IPS DF 6.9 (cell line): Measurements from ENCODE around the gene ZNF217.
"Not testable (repeated sequence)": the region's sequence is repeated elsewhere in the genome, so short reads cannot be mapped to it uniquely, and the experiment has no call there.

Experiments
- DNase-seq: peaks from one replicate; pipeline ENCODE4 v3.0.0-alpha.2; 2013; ENCODE audit warnings: low read depth, low spot score
- H3K27ac ChIP-seq: one replicate; pipeline ENCODE4 v1.5.1; 2013; ENCODE audit warnings: low read length, control low read depth
- H3K27me3 ChIP-seq: 2 replicates; pipeline ENCODE4 v1.6.1; 2013; ENCODE audit warnings: mild to moderate bottlenecking, low read length; ENCODE audit not compliant: control insufficient read depth, insufficient read depth
- H3K36me3 ChIP-seq: 2 replicates; pipeline ENCODE4 v1.6.1; 2013; ENCODE audit warnings: low read length; ENCODE audit not compliant: control insufficient read depth, insufficient read depth
- H3K4me1 ChIP-seq: 2 replicates; pipeline ENCODE4 v1.6.1; 2013; ENCODE audit warnings: low read length; ENCODE audit not compliant: control insufficient read depth, insufficient read depth
- H3K4me3 ChIP-seq: 2 replicates; pipeline ENCODE4 v1.5.1; 2013; ENCODE audit warnings: mild to moderate bottlenecking, low read length
- H3K9me3 ChIP-seq: 2 replicates; pipeline ENCODE4 v1.6.1; 2013; ENCODE audit warnings: low read length, inconsistent platforms; ENCODE audit not compliant: control insufficient read depth, insufficient read depth
- WGBS: extraction: QIAGEN DNeasy Blood & Tissue Kit; methylation state at CpG from one replicate; pipeline ENCODE4 v1.1.7; 2013; ENCODE audit warnings: mixed read lengths, missing lambda C conversion rate; ENCODE audit not compliant: insufficient read length, insufficient coverage; 5-methylcytosine and 5-hydroxymethylcytosine counted together

The ZNF217 gene

GRCh38 chr20:53590122-53590521 lies 3.5 kb downstream of the ZNF217 start:
- not testable (repeated sequence) for H3K4me1 ChIP-seq, H3K27ac ChIP-seq

DNA sequence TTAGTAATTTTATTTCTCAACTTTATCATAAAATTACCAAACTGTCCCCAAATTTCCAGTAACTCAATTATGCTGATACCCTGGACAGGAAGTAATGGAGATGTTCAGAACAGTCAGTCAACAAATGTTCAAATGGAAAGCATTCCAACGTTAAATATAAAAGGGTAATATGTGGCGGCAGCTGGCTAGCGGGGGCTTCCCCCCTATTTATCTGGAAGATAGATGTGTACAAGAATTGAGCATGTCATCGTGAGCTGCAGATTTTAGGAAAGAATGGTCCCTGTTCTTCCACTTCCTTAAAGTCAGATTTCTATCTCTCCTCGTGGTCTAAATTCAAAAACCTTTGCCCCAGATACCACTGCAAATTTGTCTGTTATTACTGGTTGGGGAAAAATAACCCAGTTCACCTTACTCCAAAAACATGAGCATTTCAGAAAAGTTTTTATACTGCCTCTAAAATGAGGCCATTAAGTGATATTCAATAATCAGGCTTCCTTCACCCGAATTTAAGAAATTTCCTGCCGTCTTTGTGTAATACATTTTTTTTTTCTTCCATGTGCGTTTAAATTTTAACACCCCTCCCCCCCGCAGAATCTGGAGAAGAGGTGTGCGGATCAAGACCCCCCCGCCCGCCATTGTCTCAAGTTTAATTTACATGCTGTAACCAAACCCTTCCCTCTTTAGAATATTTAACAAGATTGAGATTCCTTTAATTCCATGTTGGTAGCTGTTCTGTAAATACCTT lies 4.1 kb downstream of the ZNF217 start:
- not testable (repeated sequence) for H3K36me3 ChIP-seq, H3K4me1 ChIP-seq, H3K4me3 ChIP-seq, H3K27ac ChIP-seq, DNase-seq, H3K9me3 ChIP-seq, H3K27me3 ChIP-seq
- WGBS, result no CpG with 5 or more reads among the region's 12 CpGs

More at GRCh38 chr20:53590122-53590521, 3.5 kb downstream of the ZNF217 start:
- H3K27me3 ChIP-seq, H3K9me3 ChIP-seq, H3K4me3 ChIP-seq, H3K36me3 ChIP-seq, DNase-seq: not testable (repeated sequence)
- no CpG with 5 or more reads among the region's 2 CpGs for WGBS

DNA sequence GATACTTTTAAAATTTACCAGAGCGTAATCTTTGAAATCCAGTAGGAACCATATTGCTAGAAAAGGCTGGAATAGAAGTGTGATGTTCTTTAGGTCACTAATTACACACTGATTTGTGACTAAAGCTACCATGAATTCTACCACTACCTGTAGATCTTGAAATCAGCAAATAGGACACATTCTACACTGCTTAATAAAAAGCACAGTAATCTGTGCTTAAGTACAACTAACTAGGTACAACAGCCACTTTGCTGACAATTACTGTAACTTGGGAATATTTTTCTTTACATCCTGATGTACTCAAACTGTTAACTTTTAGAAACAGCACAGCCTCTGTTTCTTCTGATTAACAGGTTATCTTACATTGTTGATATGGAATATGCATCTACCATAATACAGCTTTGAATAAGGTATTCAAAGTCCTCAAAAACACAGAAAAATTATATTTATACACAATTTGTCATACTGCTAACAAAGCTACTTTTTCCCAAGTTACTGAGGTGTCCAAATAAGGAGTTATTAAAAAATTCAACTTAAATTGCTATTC lies 6.4 kb downstream of the ZNF217 start:
- not testable (repeated sequence) for H3K4me1 ChIP-seq, H3K27ac ChIP-seq
- no CpG with 5 or more reads among the region's 1 CpG for WGBS

DNA sequence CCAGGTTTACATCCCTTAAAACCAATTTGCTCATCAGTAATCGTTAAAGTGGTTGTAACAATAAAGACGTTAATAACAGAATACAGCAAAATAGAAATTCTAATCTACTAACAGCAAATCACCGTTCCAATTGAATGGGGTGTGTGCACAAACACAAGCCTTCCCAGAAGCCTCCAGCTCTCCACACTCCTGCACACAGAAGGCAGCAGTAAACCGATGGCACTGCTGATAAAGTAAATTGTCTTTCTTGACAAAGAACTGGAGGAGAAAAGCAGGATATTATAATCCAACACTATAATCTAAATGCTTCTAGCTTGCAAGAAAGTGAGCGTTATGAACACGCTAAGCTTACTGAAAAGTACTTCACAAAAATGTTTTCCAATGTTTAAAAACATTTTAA lies 7.0 kb downstream of the ZNF217 start:
- H3K36me3 ChIP-seq, result peaks cover 13% of the 10 kb centered on the region
- no peak for DNase-seq
- WGBS, result no CpG with 5 or more reads among the region's 6 CpGs
- H3K4me1 ChIP-seq, result 0 out of 2 replicates have a peak, but pooled peaks cover 1% of the 10 kb centered on the region
- no peaks in the 10 kb centered on the region for H3K27me3 ChIP-seq
- no peaks in the 10 kb centered on the region for H3K9me3 ChIP-seq
- H3K4me3 ChIP-seq, result no peak overlapping the region
- no peak overlapping the region for H3K27ac ChIP-seq

More for the DNA sequence above, 6.4 kb downstream of the ZNF217 start:
- not testable (repeated sequence) for H3K9me3 ChIP-seq, DNase-seq, H3K27me3 ChIP-seq, H3K4me3 ChIP-seq, H3K36me3 ChIP-seq

DNA sequence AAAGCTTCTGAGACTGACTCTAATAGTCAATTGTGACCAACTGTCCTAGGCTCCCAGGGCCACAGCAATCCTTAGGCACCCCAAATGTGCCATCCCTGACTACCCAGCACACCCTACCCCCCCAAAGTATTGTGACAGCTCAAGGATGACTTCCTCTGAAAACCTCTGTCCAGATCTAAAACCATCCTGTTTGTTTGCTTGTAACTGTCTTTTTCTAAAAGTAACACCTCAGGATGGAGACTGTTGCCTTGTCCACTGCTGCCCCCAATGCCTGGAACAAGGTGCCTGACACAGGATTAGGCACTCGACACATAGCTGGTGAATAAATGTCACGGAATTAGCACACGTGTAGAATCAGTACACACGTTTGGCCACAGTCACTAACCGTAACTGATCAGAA lies 7.7 kb downstream of the ZNF217 start:
- not testable (repeated sequence) for H3K4me3 ChIP-seq, H3K27me3 ChIP-seq, H3K4me1 ChIP-seq, DNase-seq, H3K9me3 ChIP-seq, H3K27ac ChIP-seq
- peaks cover 17% of the 10 kb centered on the region for H3K36me3 ChIP-seq
- WGBS, result no CpG with 5 or more reads among the region's 5 CpGs

GRCh38 chr20:53585004-53585569 lies 8.6 kb downstream of the ZNF217 start:
- not testable (repeated sequence) for H3K27ac ChIP-seq, DNase-seq, H3K9me3 ChIP-seq, H3K27me3 ChIP-seq, H3K4me1 ChIP-seq, H3K4me3 ChIP-seq
- peaks cover 22% of the 10 kb centered on the region for H3K36me3 ChIP-seq
- no CpG with 5 or more reads among the region's 6 CpGs for WGBS

- not testable (repeated sequence) for H3K27ac ChIP-seq, H3K4me1 ChIP-seq, H3K4me3 ChIP-seq, DNase-seq, H3K27me3 ChIP-seq, H3K9me3 ChIP-seq
- peaks cover 25% of the 10 kb centered on the region for H3K36me3 ChIP-seq
- WGBS, result no CpG with 5 or more reads among the region's 3 CpGs
Measured at GRCh38 chr20:53584550-53584913, 9.1 kb downstream of the ZNF217 start.

DNA sequence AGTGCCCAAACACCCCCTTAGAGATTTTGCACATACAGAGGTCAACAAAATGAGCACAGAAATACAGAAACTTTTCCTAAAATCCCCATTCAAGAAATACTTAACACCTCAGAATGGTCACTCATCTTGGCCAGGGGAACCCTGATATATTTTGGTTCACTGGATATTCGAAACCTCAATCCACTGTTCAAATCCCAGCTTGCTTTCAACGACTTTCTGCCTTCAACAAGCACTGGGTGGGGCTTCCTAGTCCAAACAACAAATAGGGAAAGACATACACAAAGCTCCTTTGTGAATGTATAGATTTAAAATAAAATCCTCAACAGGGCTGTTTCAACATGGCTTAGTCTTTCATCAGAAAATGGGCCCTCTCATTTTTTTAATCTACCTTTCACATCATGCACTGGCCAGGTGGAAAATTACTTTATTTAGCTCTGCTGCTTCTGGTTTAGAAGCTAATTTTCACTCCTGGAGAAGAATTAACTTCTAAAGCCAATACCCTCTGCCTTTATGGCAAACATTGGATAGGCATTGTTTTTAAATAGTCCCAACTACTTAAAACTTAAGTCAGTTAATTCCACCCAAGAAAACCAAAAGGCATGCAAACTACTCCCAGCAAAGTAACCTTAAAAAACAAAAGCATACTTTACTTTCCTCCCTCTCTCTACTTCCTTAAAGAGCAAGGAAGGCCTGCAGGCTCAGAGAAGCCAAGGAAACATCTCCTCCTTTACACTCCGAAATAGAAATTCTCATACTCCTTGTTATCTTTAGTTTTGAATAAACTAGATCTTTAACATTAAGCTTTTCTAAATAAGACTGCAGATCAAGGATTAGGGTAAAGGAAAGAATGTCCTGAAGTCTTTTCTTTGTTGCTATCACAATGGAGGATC lies 9.7 kb downstream of the ZNF217 start:
- DNase-seq, H3K4me1 ChIP-seq, H3K27me3 ChIP-seq, H3K4me3 ChIP-seq, H3K9me3 ChIP-seq, H3K27ac ChIP-seq: not testable (repeated sequence)
- no CpG with 5 or more reads among the region's 3 CpGs for WGBS
- H3K36me3 ChIP-seq, result peaks cover 25% of the 10 kb centered on the region

- H3K27me3 ChIP-seq, result no peaks in the 10 kb centered on the region
- 0 out of 2 replicates have a peak, but pooled peaks cover 4% of the 10 kb centered on the region for H3K4me1 ChIP-seq
- WGBS, result no CpG with 5 or more reads among the region's 13 CpGs
- no peak overlapping the region for H3K4me3 ChIP-seq
- no peak for DNase-seq
- H3K27ac ChIP-seq, result no peak overlapping the region
- no peaks in the 10 kb centered on the region for H3K9me3 ChIP-seq
- peaks cover 25% of the 10 kb centered on the region for H3K36me3 ChIP-seq
Measured at GRCh38 chr20:53582574-53583351, 10.9 kb downstream of the ZNF217 start.

GRCh38 chr20:53582251-53582570 lies 11.4 kb downstream of the ZNF217 start:
- H3K27ac ChIP-seq, result no peak overlapping the region
- H3K27me3 ChIP-seq, result no peaks in the 10 kb centered on the region
- WGBS, result no CpG with 5 or more reads among the region's 9 CpGs
- H3K4me1 ChIP-seq, result 0 out of 2 replicates have a peak, but pooled peaks cover 4% of the 10 kb centered on the region
- no peak overlapping the region for H3K4me3 ChIP-seq
- no peaks in the 10 kb centered on the region for H3K9me3 ChIP-seq
- DNase-seq, result no peak
- H3K36me3 ChIP-seq, result peaks cover 25% of the 10 kb centered on the region
